Adipose tissue (tissue), 3 donors: ENCODE measurements around the gene EVI2B. TPM values are rescaled to one million over a fixed set of nuclear protein-coding genes. Genes with fewer than 3 reads are reported as not detected.
"Not testable (repeated sequence)": the region's sequence is repeated elsewhere in the genome, so short reads cannot be mapped to it uniquely, and the experiment has no call there.

Experiments
- H3K27ac ChIP-seq: one replicate; pipeline ENCODE4 v1.5.1; 2013; ENCODE audit warnings: low read depth, low read length
- WGBS, 3 donors: extraction: QIAGEN DNeasy Blood & Tissue Kit; methylation state at CpG; one replicate each; pipeline ENCODE4 v1.1.7; 2013; 5-methylcytosine and 5-hydroxymethylcytosine counted together
- polyA plus RNA-seq, 3 donors: library from polyadenylated mRNA; stranded (reverse); fragments of 200-250 nt; gene quantifications; one replicate each; pipeline ENCODE4 v1.2.3, GENCODE V29; 2013
- donor health status: healthy with polysubstance abuse.
- donor health status: Bipolar disorder and iron deficiency.
- donor health status: healthy.

Gene EVI2B
- polyA plus RNA-seq, result 10 to 100 TPM in 2 of 3 donors, 1 to 10 TPM in 1; 1.5 to 17.0 (median 13.1) TPM

GRCh38 chr17:31313982-31314781, at the start of gene EVI2B:
TSS of gene EVI2B (minus strand) at chr17:31314054. CDS start at chr17:31305609, 8,445 bp downstream.
- WGBS, 3 donors, result 42 to 88% (median 51%) methylated on average over 3 of the region's 3 CpGs

GRCh38 chr17:31357839-31358394, 44.1 kb upstream of the EVI2B start:
- WGBS, 3 donors, result 75 to 90% (median 87%) methylated on average over 3 of the region's 3 CpGs

More at GRCh38 chr17:31313982-31314781, at the start of gene EVI2B:
- H3K27ac ChIP-seq, result no peak within 1 kb of the TSS

GRCh38 chr17:31357091-31357490, 43.2 kb upstream of the EVI2B start:
- no peak overlapping the region for H3K27ac ChIP-seq
- 71 to 81% (median 72%) methylated on average over 2 of the region's 2 CpGs for WGBS, 3 donors

More at GRCh38 chr17:31357839-31358394, 44.1 kb upstream of the EVI2B start:
- no peak overlapping the region for H3K27ac ChIP-seq

GRCh38 chr17:31355935-31356334, 42.1 kb upstream of the EVI2B start:
- 25 to 81% (median 73%) methylated on average over 1 of the region's 1 CpG for WGBS, 3 donors
- H3K27ac ChIP-seq, result no peak overlapping the region

- no peak overlapping the region for H3K27ac ChIP-seq
These were observed 35.6 kb upstream of the EVI2B start for GRCh38 chr17:31349454-31349853.

GRCh38 chr17:31345191-31345747, 31.4 kb upstream of the EVI2B start:
- 92 to 96% (median 92%) methylated on average over 13 to 19 of the region's 34 CpGs for WGBS, 3 donors
- not testable (repeated sequence) for H3K27ac ChIP-seq

- 82 to 92% (median 85%) methylated on average over 6 of the region's 6 CpGs for WGBS, 3 donors
- no peak overlapping the region for H3K27ac ChIP-seq
These were observed 26.2 kb upstream of the EVI2B start for GRCh38 chr17:31339906-31340661.

- no peak overlapping the region for H3K27ac ChIP-seq
These were observed 15.4 kb upstream of the EVI2B start for GRCh38 chr17:31329221-31329620.

- H3K27ac ChIP-seq, result no peak overlapping the region
These were observed 14.3 kb upstream of the EVI2B start for GRCh38 chr17:31328160-31328535.

GRCh38 chr17:31327534-31328159, 13.8 kb upstream of the EVI2B start:
- H3K27ac ChIP-seq, result no peak overlapping the region
- 96% methylated on average over 12 of the region's 12 CpGs for WGBS, 3 donors

GRCh38 chr17:31323551-31323950, 9.7 kb upstream of the EVI2B start:
- H3K27ac ChIP-seq, result no peak overlapping the region

GRCh38 chr17:31321966-31322365, 8.1 kb upstream of the EVI2B start:
- H3K27ac ChIP-seq, result no peak overlapping the region
- WGBS, 3 donors, result 88 to 93% (median 90%) methylated on average over 4 of the region's 4 CpGs

GRCh38 chr17:31321481-31321880, 7.6 kb upstream of the EVI2B start, which contains the start of gene EVI2A:
TSS of gene EVI2A (minus strand) at chr17:31321622. CDS start at chr17:31319013, 2,609 bp downstream.
- WGBS, 3 donors, result 46 to 94% (median 61%) methylated on average over 3 of the region's 3 CpGs
- no peak within 1 kb of the TSS for H3K27ac ChIP-seq

- H3K27ac ChIP-seq, result no peak overlapping the region
- 51 to 63% (median 55%) methylated on average over 1 of the region's 1 CpG for WGBS, 3 donors
These were observed 6.9 kb upstream of the EVI2B start for GRCh38 chr17:31320791-31321190.

- 71 to 93% (median 78%) methylated on average over 2 of the region's 2 CpGs for WGBS, 3 donors
- no peak overlapping the region for H3K27ac ChIP-seq
These were observed 6.4 kb upstream of the EVI2B start for GRCh38 chr17:31320241-31320640.

- H3K27ac ChIP-seq, result no peak overlapping the region
- WGBS, 3 donors, result 49 to 82% (median 61%) methylated on average over 5 of the region's 5 CpGs
These were observed 5.2 kb upstream of the EVI2B start for GRCh38 chr17:31318851-31319661.

GRCh38 chr17:31318298-31318801, 4.5 kb upstream of the EVI2B start:
- WGBS, 3 donors, result 45 to 73% (median 50%) methylated on average over 8 of the region's 8 CpGs
- no peak overlapping the region for H3K27ac ChIP-seq

- no peak overlapping the region for H3K27ac ChIP-seq
- 54 to 96% (median 66%) methylated on average over 3 of the region's 3 CpGs for WGBS, 3 donors
These were observed 887 bp upstream of the EVI2B start for GRCh38 chr17:31314782-31315100.
